K562 (cell line): ENCODE measurements around the gene MON1A. TPM values are rescaled to one million over a fixed set of nuclear protein-coding genes. Genes with fewer than 3 reads are reported as not detected.

ENCODE experiments used
- ATAC-seq: fragments of 200-7000 bp; cut with Tn5 transposase; 3 replicates; pipeline ENCODE4 v1.9.1; 2020; ENCODE audit warnings: moderate library complexity
- BruUV-seq: library from RNA; stranded (reverse); fragments of 400-500 nt; replicated peaks from 2 replicates; lab custom pipeline; 2021; lab: Mats Ljungman, UMichigan
- CTCF ChIA-PET: fragments of 300-600 bp; formaldehyde crosslinking; extraction: SDS; loops from one replicate; lab custom pipeline; 2021; ENCODE audit warnings: low intra/inter-chr PET ratio; lab: Yijun Ruan, JAX
- POLR2A ChIA-PET: fragments of 300-600, 350-650 bp; sonication (Branson Sonifier 250); formaldehyde crosslinking; extraction: SDS; loops from one replicate; lab custom pipeline; 2021; ENCODE audit warnings: antibody characterized with exemption, inconsistent platforms; lab: Yijun Ruan, JAX
- DNase-seq, 4 experiments: peaks; one replicate each; pipeline versions ENCODE4 v3.0.0 to v3.0.0-alpha.2; 2011 to 2018; ENCODE audit warnings: low spot score in 3 of 4, mixed read lengths in 3 of 4; ENCODE audit errors: extremely low read depth in 1 of 4
- FAIRE-seq: peaks from 2 replicates; lab custom pipeline; 2011; peaks lifted over from hg19 to GRCh38; lab: Jason Lieb, UNC
- H2AFZ ChIP-seq: 2 replicates; pipeline ENCODE4 v1.6.0; 2011; ENCODE audit warnings: low read depth, low read length, control low read depth, inconsistent platforms
- H3K27ac ChIP-seq: fragments of 200-600 bp; 3 replicates; pipeline ENCODE4 v1.8.0; 2011; ENCODE audit warnings: low read depth, mild to moderate bottlenecking, control low read depth, inconsistent platforms, low read length, moderate library complexity, mixed read lengths; ENCODE audit errors: extremely low read depth
- H3K27me3 ChIP-seq, 2 experiments: fragments of 300-600 bp in 1 of 2; 2 replicates in 1 of 2; 3 replicates in 1 of 2; pipeline versions ENCODE4 v1.6.0 to v1.8.0; 2011; ENCODE audit warnings: inconsistent platforms in 2 of 2, low read length in 2 of 2, mild to moderate bottlenecking in 1 of 2, mixed read lengths in 1 of 2, moderate library complexity in 1 of 2; ENCODE audit not compliant: control insufficient read depth in 2 of 2, insufficient read depth in 2 of 2
- H3K36me3 ChIP-seq: fragments of 300-600 bp; 3 replicates; pipeline ENCODE4 v1.8.0; 2011; ENCODE audit warnings: mild to moderate bottlenecking, low read length, inconsistent platforms; ENCODE audit not compliant: control insufficient read depth, insufficient read depth
- H3K4me1 ChIP-seq, 2 experiments: fragments of 200-600 bp in 1 of 2; replicated peaks in 1 of 2; 2 replicates in 1 of 2; 3 replicates in 1 of 2; pipeline versions ENCODE4 v1.5.1 to v1.8.0; 2011; ENCODE audit warnings: inconsistent platforms in 2 of 2, low read length in 2 of 2, mild to moderate bottlenecking in 1 of 2, mixed read lengths in 1 of 2, moderate library complexity in 1 of 2; ENCODE audit not compliant: control insufficient read depth in 2 of 2, insufficient read depth in 2 of 2
- H3K4me2 ChIP-seq: 2 replicates; pipeline ENCODE4 v1.6.1; 2011; ENCODE audit warnings: low read length, control low read depth, inconsistent platforms, mixed read lengths; ENCODE audit not compliant: insufficient read depth
- H3K4me3 ChIP-seq: fragments of 200-600 bp; sonication (generic), shearing (Covaris generic); 2 replicates; pipeline ENCODE4 v1.5.1; 2016; ENCODE audit warnings: control low read depth, inconsistent platforms
- H3K79me2 ChIP-seq: fragments of 200-600 bp; 3 replicates; pipeline ENCODE4 v1.8.0; 2011; ENCODE audit warnings: low read length, inconsistent platforms; ENCODE audit not compliant: control insufficient read depth, insufficient read depth
- H3K9ac ChIP-seq, 2 experiments: 2 replicates each; pipeline versions ENCODE4 v1.6.0 to v1.6.1; 2011; ENCODE audit warnings: low read depth in 2 of 2, low read length in 2 of 2, control low read depth in 1 of 2, inconsistent platforms in 1 of 2, mild to moderate bottlenecking in 1 of 2, mixed read lengths in 1 of 2; ENCODE audit not compliant: insufficient read depth in 1 of 2
- H3K9me1 ChIP-seq: one replicate; pipeline ENCODE4 v1.6.0; 2011; ENCODE audit warnings: inconsistent platforms, mild to moderate bottlenecking, low read length, moderate library complexity; ENCODE audit not compliant: control insufficient read depth, insufficient read depth
- H3K9me3 ChIP-seq: replicated peaks from 2 replicates; pipeline ENCODE4 v1.5.1; 2011; ENCODE audit warnings: low read depth, low read length, inconsistent platforms; ENCODE audit not compliant: control insufficient read depth, insufficient read depth
- H4K20me1 ChIP-seq: replicated peaks from 2 replicates; pipeline ENCODE4 v1.6.1; 2011; ENCODE audit warnings: low read length, inconsistent platforms, mixed read lengths; ENCODE audit not compliant: control insufficient read depth, insufficient read depth
- C11orf30 ChIP-seq: fragments of 450-650 bp; IDR thresholded peaks from 2 replicates; pipeline ENCODE4 v1.6.1; 2016; ENCODE audit warnings: low read depth, mild to moderate bottlenecking
- CEBPG ChIP-seq, 3 experiments: fragments of 200-800 bp in 1 of 3; sonication (Bioruptor generic) in 1 of 3; sonication (generic) in 1 of 3; formaldehyde crosslinking in 1 of 3; IDR thresholded peaks in 2 of 3; conservative IDR thresholded peaks in 1 of 3; 2 replicates each; pipeline versions ENCODE4 v1.6.1 to v1.8.0; 2016 to 2022; ENCODE audit warnings: missing compliant biosample characterization in 2 of 3, missing genetic modification characterization in 2 of 3, mild to moderate bottlenecking in 1 of 3, missing genetic modification reagents in 1 of 3
- IRF2 ChIP-seq: sonication (generic); formaldehyde crosslinking; IDR thresholded peaks from 2 replicates; pipeline ENCODE4 v1.8.1; 2022; ENCODE audit warnings: mild to moderate bottlenecking, missing genetic modification reagents
- PHB2 ChIP-seq: fragments of 450-650 bp; IDR thresholded peaks from 2 replicates; pipeline ENCODE4 v1.6.1; 2017; ENCODE audit warnings: low read depth
- PTTG1 ChIP-seq: fragments of 450-650 bp; IDR thresholded peaks from 2 replicates; pipeline ENCODE4 v1.6.1; 2016; ENCODE audit warnings: low read depth, mild to moderate bottlenecking, missing genetic modification characterization, missing compliant biosample characterization
- TCF7 ChIP-seq: sonication (generic); IDR thresholded peaks from 2 replicates; pipeline ENCODE4 v1.6.1; 2016; ENCODE audit warnings: antibody characterized with exemption, borderline replicate concordance
- WGBS: fragments of 100-300 bp; shearing (Covaris generic); methylation state at CpG from one replicate; pipeline ENCODE4 v1.1.6; 2016; ENCODE audit warnings: low coverage, mixed read lengths; ENCODE audit not compliant: insufficient coverage; ENCODE audit errors: missing lambda C conversion rate; 5-methylcytosine and 5-hydroxymethylcytosine counted together
- in situ Hi-C: fragments of 300-500 bp; cut with MboI; formaldehyde crosslinking; loops from 4 replicates; pipeline ENCODE4 v1.15.0; 2018; ENCODE audit warnings: inconsistent platforms, mixed read lengths
- intact Hi-C: fragments of 100-400 bp; cut with micrococcal nuclease; formaldehyde crosslinking; loops from 2 replicates; pipeline ENCODE4 v1.14.2; 2022
- polyA plus RNA-seq, 8 experiments: library from polyadenylated mRNA; depleted of rRNA in 4 of 8; stranded (reverse) in 5 of 8; unstranded in 3 of 8; fragments of >200 nt; fragmentation: Nextera tagmentation in 2 of 8; fragmentation: Illumina TruSeq in 1 of 8; extraction: Ambion mirVana in 2 of 8; extraction: Trizol in 1 of 8; gene quantifications; 2 replicates each; pipeline versions ENCODE4 v1.2.1 to v1.2.3, GENCODE V29; 2011 to 2014; ENCODE audit warnings: inconsistent platforms in 1 of 8, missing spikeins in 1 of 8
- total RNA-seq, 7 experiments: library from RNA; depleted of rRNA in 6 of 7; stranded (reverse); fragments of >200 nt in 6 of 7; fragmentation: Illumina TruSeq in 2 of 7; extraction: Trizol in 2 of 7; gene quantifications; 2 replicates each; pipeline versions ENCODE4 v1.2.1 to v1.2.3, GENCODE V29; 2011 to 2021; ENCODE audit warnings: low replicate concordance in 1 of 7
- TF ChIP-seq, protein P1 (sequence below): IDR thresholded peaks from 2 replicates; pipeline ENCODE4 v1.6.1; 2012; ENCODE audit warnings: low read depth, low read length, improper control_type of control experiment, borderline replicate concordance
- TF ChIP-seq, protein P2 (sequence below), 3 experiments: IDR thresholded peaks in 2 of 3; conservative IDR thresholded peaks in 1 of 3; 2 replicates each; pipeline ENCODE4 v1.5.1; 2011 to 2012; ENCODE audit warnings: low read length in 3 of 3, mild to moderate bottlenecking in 3 of 3, control low read depth in 2 of 3, improper control_type of control experiment in 1 of 3, inconsistent platforms in 1 of 3, low read depth in 1 of 3, mixed read lengths in 1 of 3, moderate library complexity in 1 of 3; ENCODE audit not compliant: insufficient read depth in 2 of 3
- TF ChIP-seq, protein P3 (sequence below): fragments of 250-450 bp; sonication (Bioruptor Pico); IDR thresholded peaks from 2 replicates; pipeline ENCODE4 v1.8.0; 2021; ENCODE audit warnings: moderate library complexity, mild to moderate bottlenecking, inconsistent platforms

Gene MON1A
- total and polyA plus RNA-seq, 9 of the 15 experiments (the other 6 are each of a cell fraction or from before 2014, with no cell fraction given): 1.1 to 13.8 (median 6.8) TPM

DNA sequence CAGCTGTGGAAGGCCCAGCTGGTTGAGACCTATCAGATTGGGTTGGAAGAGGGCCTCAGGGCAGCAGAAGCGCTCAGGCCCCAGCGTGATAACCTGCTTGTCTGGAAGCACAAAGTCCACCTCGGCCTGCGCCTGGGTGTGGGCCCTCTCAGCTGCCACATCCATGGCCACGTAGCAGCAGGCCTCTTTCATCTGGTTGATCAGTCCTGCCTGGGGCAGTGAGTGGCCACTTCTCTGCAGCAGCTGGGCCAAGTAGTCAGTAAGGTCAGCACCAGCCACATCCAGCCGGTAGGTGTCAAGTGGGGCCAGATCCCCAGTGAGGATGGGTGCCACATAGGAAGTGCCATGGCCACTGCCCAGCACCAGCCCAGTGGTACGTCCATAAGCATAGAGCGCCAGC is 56.0 kb downstream of the MON1A start:
- Histone ChIP-seq H3K9ac (no peak overlapping the region), H3K9me3 (no peaks in the 10 kb centered on the region), H3K79me2 (no peaks in the 10 kb centered on the region), H4K20me1 (no peaks in the 10 kb centered on the region; the same call in 1 of the 2 replicates), H3K9me1 (no peaks in the 10 kb centered on the region), H3K4me3 (no peak overlapping the region), H3K27me3 (peaks cover 0 to 15% of the 10 kb centered on the region in 2 experiments; a peak in 2 of 5 replicates), H3K27ac (no peak overlapping the region), H3K4me2 (no peak overlapping the region), H3K36me3 (no peaks in the 10 kb centered on the region), H3K4me1 (peaks cover 0 to 21% of the 10 kb centered on the region in 2 experiments; a peak in 2 of 5 replicates), H2AFZ (no peak overlapping the region)
- CTCF ChIA-PET: no interaction called here
- FAIRE-seq: no peak
- DNase-seq: no peak
- 14% methylated on average over 8 of the region's 8 CpGs for WGBS
- in situ Hi-C loops: no loop called here
- POLR2A ChIA-PET: no interaction called here
- intact Hi-C loops: no loop called here
- ATAC-seq: no peak
- no TSS peak for BruUV-seq
- TF ChIP-seq CEBPG (CRISPR knock-in tag; IDR thresholded peaks at IDR 0.05): no peak
- no peak for TF ChIP-seq CEBPG (tag; conservative IDR thresholded peaks at IDR 0.05 in 1 of 2, IDR thresholded peaks at IDR 0.05 in 1 of 2)
- no peak for TF ChIP-seq PTTG1 (tag)
- TF ChIP-seq, protein P1, sequence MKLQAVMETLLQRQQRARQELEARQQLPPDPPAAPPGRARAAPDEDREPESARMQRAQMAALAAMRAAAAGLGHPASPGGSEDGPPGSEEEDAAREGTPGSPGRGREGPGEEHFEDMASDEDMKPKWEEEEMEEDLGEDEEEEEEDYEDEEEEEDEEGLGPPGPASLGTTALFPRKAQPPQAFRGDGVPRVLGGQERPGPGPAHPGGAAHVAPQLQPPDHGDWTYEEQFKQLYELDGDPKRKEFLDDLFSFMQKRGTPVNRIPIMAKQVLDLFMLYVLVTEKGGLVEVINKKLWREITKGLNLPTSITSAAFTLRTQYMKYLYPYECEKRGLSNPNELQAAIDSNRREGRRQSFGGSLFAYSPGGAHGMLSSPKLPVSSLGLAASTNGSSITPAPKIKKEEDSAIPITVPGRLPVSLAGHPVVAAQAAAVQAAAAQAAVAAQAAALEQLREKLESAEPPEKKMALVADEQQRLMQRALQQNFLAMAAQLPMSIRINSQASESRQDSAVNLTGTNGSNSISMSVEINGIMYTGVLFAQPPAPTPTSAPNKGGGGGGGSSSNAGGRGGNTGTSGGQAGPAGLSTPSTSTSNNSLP: no peak
- TF ChIP-seq, protein P2, sequence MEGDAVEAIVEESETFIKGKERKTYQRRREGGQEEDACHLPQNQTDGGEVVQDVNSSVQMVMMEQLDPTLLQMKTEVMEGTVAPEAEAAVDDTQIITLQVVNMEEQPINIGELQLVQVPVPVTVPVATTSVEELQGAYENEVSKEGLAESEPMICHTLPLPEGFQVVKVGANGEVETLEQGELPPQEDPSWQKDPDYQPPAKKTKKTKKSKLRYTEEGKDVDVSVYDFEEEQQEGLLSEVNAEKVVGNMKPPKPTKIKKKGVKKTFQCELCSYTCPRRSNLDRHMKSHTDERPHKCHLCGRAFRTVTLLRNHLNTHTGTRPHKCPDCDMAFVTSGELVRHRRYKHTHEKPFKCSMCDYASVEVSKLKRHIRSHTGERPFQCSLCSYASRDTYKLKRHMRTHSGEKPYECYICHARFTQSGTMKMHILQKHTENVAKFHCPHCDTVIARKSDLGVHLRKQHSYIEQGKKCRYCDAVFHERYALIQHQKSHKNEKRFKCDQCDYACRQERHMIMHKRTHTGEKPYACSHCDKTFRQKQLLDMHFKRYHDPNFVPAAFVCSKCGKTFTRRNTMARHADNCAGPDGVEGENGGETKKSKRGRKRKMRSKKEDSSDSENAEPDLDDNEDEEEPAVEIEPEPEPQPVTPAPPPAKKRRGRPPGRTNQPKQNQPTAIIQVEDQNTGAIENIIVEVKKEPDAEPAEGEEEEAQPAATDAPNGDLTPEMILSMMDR (IDR thresholded peaks at IDR 0.05 in 2 of 3, conservative IDR thresholded peaks at IDR 0.05 in 1 of 3; ENCODE audit: insufficient read depth in 2 of 3, low read depth in 1 of 3, low read length in 3 of 3): no peak
- no peak for TF ChIP-seq IRF2 (CRISPR knock-in tag)
- TF ChIP-seq C11orf30: no peak
- no peak for TF ChIP-seq PHB2
- TF ChIP-seq, protein P3, sequence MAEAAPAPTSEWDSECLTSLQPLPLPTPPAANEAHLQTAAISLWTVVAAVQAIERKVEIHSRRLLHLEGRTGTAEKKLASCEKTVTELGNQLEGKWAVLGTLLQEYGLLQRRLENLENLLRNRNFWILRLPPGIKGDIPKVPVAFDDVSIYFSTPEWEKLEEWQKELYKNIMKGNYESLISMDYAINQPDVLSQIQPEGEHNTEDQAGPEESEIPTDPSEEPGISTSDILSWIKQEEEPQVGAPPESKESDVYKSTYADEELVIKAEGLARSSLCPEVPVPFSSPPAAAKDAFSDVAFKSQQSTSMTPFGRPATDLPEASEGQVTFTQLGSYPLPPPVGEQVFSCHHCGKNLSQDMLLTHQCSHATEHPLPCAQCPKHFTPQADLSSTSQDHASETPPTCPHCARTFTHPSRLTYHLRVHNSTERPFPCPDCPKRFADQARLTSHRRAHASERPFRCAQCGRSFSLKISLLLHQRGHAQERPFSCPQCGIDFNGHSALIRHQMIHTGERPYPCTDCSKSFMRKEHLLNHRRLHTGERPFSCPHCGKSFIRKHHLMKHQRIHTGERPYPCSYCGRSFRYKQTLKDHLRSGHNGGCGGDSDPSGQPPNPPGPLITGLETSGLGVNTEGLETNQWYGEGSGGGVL (CRISPR knock-in tag): no peak
- no peak for TF ChIP-seq TCF7
